Naive B cell (primary cell): ENCODE data around the gene CLCN4. TPM values are rescaled to one million over a fixed set of nuclear protein-coding genes. Genes with fewer than 3 reads are reported as not detected.

Source experiments
- ATAC-seq, 2 donors: fragments of 150-1000 bp; cut with Tn5 transposase; 2 replicates each; pipeline ENCODE4 v1.10.0; 2021; ENCODE audit warnings: low read depth in 2 of 2, mild to moderate bottlenecking in 2 of 2, moderate library complexity in 2 of 2
- DNase-seq: peaks from one replicate; pipeline ENCODE4 v3.0.0; 2022
- H3K27ac Mint-ChIP-seq, 6 donors: one replicate each; pipeline ENCODE4 v1.8.0; 2020 to 2022; ENCODE audit warnings: mild to moderate bottlenecking in 6 of 6, mixed read lengths in 6 of 6, moderate library complexity in 5 of 6, inconsistent platforms in 2 of 6
- H3K27me3 Mint-ChIP-seq, 3 donors: one replicate each; pipeline ENCODE4 v1.8.0; 2021 to 2022; ENCODE audit warnings: mixed read lengths in 3 of 3, mild to moderate bottlenecking in 1 of 3
- H3K36me3 Mint-ChIP-seq, 2 donors: one replicate each; pipeline ENCODE4 v1.8.0; 2020 to 2022; ENCODE audit warnings: mixed read lengths in 2 of 2, inconsistent platforms in 1 of 2, mild to moderate bottlenecking in 1 of 2
- H3K4me1 Mint-ChIP-seq, 3 donors: one replicate each; pipeline ENCODE4 v1.8.0; 2020 to 2022; ENCODE audit warnings: mixed read lengths in 3 of 3, inconsistent platforms in 1 of 3, mild to moderate bottlenecking in 1 of 3, moderate library complexity in 1 of 3
- H3K4me3 Mint-ChIP-seq, 8 donors: one replicate each; pipeline ENCODE4 v1.8.0; 2020 to 2022; ENCODE audit warnings: mild to moderate bottlenecking in 8 of 8, mixed read lengths in 8 of 8, moderate library complexity in 8 of 8, inconsistent platforms in 2 of 8
- H3K9me3 Mint-ChIP-seq, 7 donors: one replicate each; pipeline ENCODE4 v1.8.0; 2020 to 2022; ENCODE audit warnings: mixed read lengths in 7 of 7, mild to moderate bottlenecking in 5 of 7, inconsistent platforms in 2 of 7, moderate library complexity in 1 of 7
- polyA plus RNA-seq, 6 donors: library from polyadenylated mRNA; unstranded; fragments of 300-500 nt; fragmentation: Illumina TruSeq; gene quantifications; one replicate each; pipeline ENCODE4 v1.2.3, GENCODE V29; 2021; ENCODE audit warnings: low read depth in 6 of 6

Gene CLCN4
- polyA plus RNA-seq, 6 donors from 2014 or later, result 10.1 to 46.1 (median 28.8) TPM

DNA sequence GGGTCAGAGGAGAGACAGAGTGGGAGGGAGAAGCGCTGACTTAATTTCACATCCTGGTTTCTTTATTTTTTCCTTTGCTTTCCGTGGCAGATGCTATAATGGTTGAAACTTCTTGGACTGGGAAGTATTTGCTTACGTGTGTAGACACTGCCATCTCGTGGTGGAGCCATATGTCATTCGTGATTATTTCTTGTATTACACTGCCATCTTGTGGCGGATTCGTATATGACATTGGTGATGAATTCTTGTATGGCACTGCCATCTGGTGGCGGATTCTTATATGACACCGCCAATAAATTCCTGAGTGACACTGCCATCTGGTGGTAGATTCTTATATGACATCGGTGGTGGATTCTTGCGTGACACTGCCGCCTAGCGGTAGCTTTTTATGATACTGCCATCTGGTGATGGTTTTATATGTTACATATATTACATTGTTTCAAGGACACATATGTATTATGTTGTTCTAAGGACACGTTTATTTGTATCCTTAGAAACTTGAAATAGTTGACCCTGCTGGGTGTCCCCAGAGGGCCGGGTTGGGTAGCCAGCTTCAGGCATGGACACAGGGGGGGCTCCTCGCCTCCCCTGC is 37.3 kb upstream of the CLCN4 start:
- no peaks in the 10 kb centered on the region for H3K27me3 Mint-ChIP-seq
- peaks cover 15% of the 10 kb centered on the region in 2 donors for H3K36me3 Mint-ChIP-seq
- DNase-seq (peak; percentile 81), ATAC-seq (no peak)
- peak overlapping the region in 5 of 6 donors; percentile 27 to 91 (median 80) for H3K27ac Mint-ChIP-seq
- H3K9me3 Mint-ChIP-seq, result no peaks in the 10 kb centered on the region
- peak overlapping the region in 7 of 8 donors; percentile 20 to 77 (median 55) for H3K4me3 Mint-ChIP-seq
- peaks cover 42 to 75% (median 55%) of the 10 kb centered on the region in 3 donors for H3K4me1 Mint-ChIP-seq

DNA sequence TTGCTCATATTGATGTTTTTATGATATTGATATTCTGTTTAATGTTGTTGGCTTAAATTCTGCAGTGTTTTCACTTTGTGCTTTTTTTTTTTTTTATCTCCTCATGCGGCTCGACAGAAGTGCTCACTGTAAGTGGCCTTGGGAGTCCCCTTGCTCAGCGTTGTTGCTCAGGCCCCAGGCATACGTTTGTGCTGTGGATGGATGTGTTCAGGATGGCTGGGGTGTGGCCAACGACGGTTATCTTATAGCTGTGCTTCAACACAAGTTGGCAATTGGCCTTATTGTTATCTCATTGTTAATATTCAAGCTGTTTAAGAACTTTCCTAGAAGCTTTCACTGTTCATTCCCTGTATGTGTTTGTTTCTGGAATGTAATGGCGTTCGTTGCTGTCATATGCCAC is 36.4 kb upstream of the CLCN4 start:
- H3K9me3 Mint-ChIP-seq, result no peaks in the 10 kb centered on the region
- peaks cover 15 to 18% of the 10 kb centered on the region in 2 donors for H3K36me3 Mint-ChIP-seq
- no peak for DNase-seq
- H3K27me3 Mint-ChIP-seq, result no peaks in the 10 kb centered on the region
- H3K4me3 Mint-ChIP-seq, result peak overlapping the region; percentile 22 to 86 (median 70)
- H3K4me1 Mint-ChIP-seq, result peaks cover 49 to 76% (median 63%) of the 10 kb centered on the region in 3 donors
- no peak for ATAC-seq
- H3K27ac Mint-ChIP-seq, result peak overlapping the region in 5 of 6 donors; percentile 25 to 93 (median 86)

DNA sequence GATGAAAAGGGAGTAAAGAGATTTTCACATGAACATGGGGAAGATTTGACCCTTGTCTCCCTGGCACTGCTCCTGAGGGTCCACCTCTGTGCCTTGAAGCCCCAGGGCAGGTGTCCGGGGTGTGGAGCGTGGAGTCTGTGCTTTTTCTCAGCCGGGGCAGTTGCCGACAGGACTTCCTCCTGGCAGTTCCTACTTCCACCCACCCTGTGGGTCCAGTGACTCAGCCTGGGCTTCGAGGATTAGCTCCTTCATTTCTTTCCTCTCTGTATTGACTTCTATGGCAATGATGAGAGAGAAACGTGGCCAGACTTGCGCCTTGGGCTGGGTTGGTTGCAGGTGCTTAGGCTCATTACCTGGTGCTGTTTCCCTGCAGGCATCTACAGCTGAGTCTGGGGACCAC is 35.9 kb upstream of the CLCN4 start:
- H3K4me1 Mint-ChIP-seq, result peaks cover 49 to 76% (median 63%) of the 10 kb centered on the region in 3 donors
- peak overlapping the region in 7 of 8 donors; percentile 33 to 86 (median 70) for H3K4me3 Mint-ChIP-seq
- peak overlapping the region; percentile 18 to 93 (median 86) for H3K27ac Mint-ChIP-seq
- no peaks in the 10 kb centered on the region for H3K9me3 Mint-ChIP-seq
- ATAC-seq (no peak), DNase-seq (no peak)
- H3K27me3 Mint-ChIP-seq, result no peaks in the 10 kb centered on the region
- H3K36me3 Mint-ChIP-seq, result peaks cover 15 to 18% of the 10 kb centered on the region in 2 donors

DNA sequence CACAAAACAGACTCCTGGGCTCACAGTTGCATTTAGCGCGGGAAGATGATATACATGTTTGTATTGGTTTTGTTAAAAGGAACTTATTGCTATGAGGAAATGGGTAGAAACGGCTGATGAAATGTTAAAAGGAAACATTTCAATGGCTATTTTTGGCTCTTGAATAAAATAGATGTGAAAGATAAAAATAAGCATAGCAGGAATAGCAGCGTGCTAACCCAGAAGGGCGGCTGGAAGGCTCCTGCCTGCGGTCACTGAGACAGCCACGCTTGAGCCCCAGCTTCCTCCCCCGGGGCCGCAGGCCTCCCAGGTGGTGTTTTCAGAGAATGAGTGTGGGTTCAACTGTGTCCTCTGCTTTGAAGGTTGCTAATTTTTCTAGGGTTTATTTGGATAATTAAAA is 35.0 kb upstream of the CLCN4 start:
- no peaks in the 10 kb centered on the region for H3K9me3 Mint-ChIP-seq
- DNase-seq (peak; percentile 84), ATAC-seq (peak; percentile 93 to 95)
- H3K36me3 Mint-ChIP-seq, result peaks cover 13 to 24% of the 10 kb centered on the region in 2 donors
- H3K27ac Mint-ChIP-seq, result peak overlapping the region; percentile 81 to 95 (median 90)
- H3K27me3 Mint-ChIP-seq, result no peaks in the 10 kb centered on the region
- H3K4me1 Mint-ChIP-seq, result peaks cover 55 to 76% (median 63%) of the 10 kb centered on the region in 3 donors
- peak overlapping the region; percentile 61 to 86 (median 70) for H3K4me3 Mint-ChIP-seq

DNA sequence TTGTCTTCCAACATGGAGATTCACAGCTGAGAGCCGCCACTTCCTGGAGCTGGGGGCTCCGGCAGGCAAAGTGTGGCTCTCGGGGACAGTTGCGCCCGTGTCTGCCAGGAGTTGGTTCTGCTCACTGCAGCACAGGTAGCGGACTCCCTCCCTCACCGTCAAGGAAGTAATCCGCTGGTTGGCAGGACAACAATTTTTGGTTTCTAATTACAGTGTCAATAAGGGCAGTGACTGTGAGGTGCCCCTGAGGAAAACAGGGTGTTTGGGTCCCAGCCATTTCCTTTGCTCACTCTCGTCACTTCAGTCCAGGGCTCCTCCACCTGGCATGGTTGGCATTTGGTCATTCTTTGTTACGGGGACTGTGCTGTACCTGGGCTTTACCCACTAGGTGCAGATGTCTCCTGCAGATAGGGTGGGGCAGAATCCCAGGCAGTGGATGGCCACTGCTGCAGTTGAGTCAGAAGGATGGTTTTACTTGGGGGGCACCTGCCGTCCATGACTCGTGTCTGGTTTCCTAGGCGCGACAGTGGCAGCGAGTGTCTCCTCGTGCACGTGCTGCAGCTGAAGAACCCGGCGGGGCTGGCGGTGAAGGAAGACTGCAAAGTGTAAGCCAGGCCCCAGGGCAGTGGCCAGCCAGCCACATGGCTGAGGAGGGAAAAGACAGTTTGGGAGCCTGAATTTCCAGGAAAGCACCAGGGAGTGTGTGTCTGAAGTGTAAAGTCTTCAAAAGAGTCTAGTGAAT is 32.1 kb upstream of the CLCN4 start:
- Mint-ChIP-seq H3K27ac (peak overlapping the region in 4 of 6 donors; percentile 33 to 91 (median 74)), H3K4me3 (peak overlapping the region in 4 of 8 donors; percentile 16 to 59 (median 18)), H3K9me3 (no peaks in the 10 kb centered on the region), H3K4me1 (peaks cover 40 to 54% (median 41%) of the 10 kb centered on the region in 3 donors), H3K36me3 (peaks cover 3 to 18% of the 10 kb centered on the region in 2 donors), H3K27me3 (no peaks in the 10 kb centered on the region)
- ATAC-seq (no peak), DNase-seq (no peak)

DNA sequence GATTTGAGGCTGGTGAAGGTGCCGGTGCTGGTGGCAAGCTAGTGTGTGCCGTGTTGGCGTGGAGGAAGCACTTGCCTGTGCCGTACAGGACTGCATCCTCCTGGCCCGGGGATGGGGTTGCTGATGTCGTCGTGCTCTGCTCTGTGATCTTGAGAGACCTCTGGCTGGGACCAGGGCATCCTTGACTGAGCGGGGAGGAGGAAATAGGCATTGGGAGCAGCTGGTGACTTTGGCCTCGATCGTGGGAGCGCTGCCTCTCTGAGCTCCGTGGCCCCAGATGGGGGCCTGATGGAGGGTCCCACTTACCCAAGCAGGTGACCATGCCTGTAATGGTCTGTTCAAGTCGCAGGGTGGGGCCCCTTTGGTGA is 31.5 kb upstream of the CLCN4 start:
- H3K4me1 Mint-ChIP-seq, result peaks cover 38 to 49% (median 39%) of the 10 kb centered on the region in 3 donors
- ATAC-seq (no peak), DNase-seq (no peak)
- H3K9me3 Mint-ChIP-seq, result no peaks in the 10 kb centered on the region
- peak overlapping the region in 3 of 6 donors; percentile 33 to 91 (median 65) for H3K27ac Mint-ChIP-seq
- H3K4me3 Mint-ChIP-seq, result peak overlapping the region in 1 of 8 donors; percentile 16
- H3K36me3 Mint-ChIP-seq, result peaks cover 3 to 17% of the 10 kb centered on the region in 2 donors
- no peaks in the 10 kb centered on the region for H3K27me3 Mint-ChIP-seq

DNA sequence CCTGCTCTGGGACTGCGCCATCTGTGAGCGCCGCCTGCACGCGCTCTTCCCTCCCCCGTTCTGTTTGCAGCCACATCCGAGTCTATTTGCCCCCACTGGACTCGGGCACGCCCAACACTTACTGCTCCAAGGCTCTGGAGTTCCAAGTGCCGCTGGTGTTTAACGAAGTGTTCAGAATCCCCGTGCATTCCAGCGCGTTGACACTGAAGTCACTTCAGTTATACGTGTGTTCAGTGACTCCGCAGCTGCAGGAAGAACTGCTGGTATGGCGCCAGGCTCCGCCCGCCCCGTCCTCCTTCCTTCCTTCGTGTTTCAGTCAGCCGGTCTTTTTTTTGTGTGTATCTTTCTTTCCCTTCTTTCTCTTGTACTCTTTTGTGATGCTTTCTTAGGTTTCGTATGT is 30.7 kb upstream of the CLCN4 start:
- Mint-ChIP-seq H3K4me1 (peaks cover 31 to 41% (median 31%) of the 10 kb centered on the region in 3 donors), H3K36me3 (peaks cover 3 to 10% of the 10 kb centered on the region in 2 donors), H3K27me3 (no peaks in the 10 kb centered on the region), H3K9me3 (no peaks in the 10 kb centered on the region), H3K4me3 (peak overlapping the region in 1 of 8 donors; percentile 3), H3K27ac (peak overlapping the region in 2 of 6 donors; percentile 47 to 54)
- no peak for ATAC-seq
- no peak for DNase-seq

DNA sequence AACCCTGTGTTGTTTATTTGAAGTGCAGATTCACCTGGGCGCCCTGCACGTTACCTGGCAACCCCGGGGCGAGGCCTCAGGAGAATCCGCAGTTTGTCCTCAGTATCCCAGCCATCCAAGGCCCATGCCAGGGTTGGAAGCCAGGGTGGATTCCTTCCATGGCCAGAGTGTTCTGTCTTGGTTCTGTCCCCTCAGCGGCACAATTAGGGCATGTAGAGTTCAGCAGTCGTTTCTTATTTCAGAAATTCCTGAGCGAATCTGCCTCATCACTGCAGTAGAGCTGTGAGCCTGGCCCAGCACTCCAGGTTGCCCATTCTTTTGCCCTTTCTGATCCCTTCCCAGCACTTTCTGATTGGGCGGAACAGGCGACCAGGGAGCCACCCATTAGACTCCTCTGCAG is 29.9 kb upstream of the CLCN4 start:
- H3K27ac Mint-ChIP-seq, result no peak overlapping the region
- peaks cover 3 to 10% of the 10 kb centered on the region in 2 donors for H3K36me3 Mint-ChIP-seq
- no peaks in the 10 kb centered on the region for H3K27me3 Mint-ChIP-seq
- no peak for ATAC-seq
- no peaks in the 10 kb centered on the region for H3K9me3 Mint-ChIP-seq
- H3K4me3 Mint-ChIP-seq, result no peak overlapping the region
- peaks cover 23 to 33% (median 23%) of the 10 kb centered on the region in 3 donors for H3K4me1 Mint-ChIP-seq
- DNase-seq, result no peak

DNA sequence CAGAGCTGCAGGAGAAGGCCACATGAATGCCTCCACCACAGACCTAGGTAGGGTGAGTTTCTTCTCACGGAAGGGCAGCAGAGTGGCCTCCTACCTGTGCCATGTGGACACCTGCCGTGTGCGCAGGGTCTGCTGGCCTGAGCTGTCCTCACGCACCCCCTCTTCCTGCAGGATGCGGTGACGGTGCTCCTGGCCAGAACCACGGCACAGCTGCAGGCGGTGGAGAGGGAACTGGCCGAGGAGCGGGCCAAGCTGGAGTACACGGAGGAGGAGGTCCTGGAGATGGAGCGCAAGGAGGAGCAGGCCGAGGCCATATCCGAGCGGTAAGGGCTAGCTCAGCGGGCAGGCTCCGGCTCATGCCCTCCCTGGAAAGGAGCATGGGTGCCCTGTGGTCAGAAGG is 28.4 kb upstream of the CLCN4 start:
- peaks cover 3 to 10% of the 10 kb centered on the region in 2 donors for H3K36me3 Mint-ChIP-seq
- no peaks in the 10 kb centered on the region for H3K9me3 Mint-ChIP-seq
- ATAC-seq (no peak), DNase-seq (no peak)
- no peak overlapping the region for H3K4me3 Mint-ChIP-seq
- H3K4me1 Mint-ChIP-seq, result peaks cover 13 to 21% (median 15%) of the 10 kb centered on the region in 3 donors
- no peaks in the 10 kb centered on the region for H3K27me3 Mint-ChIP-seq
- no peak overlapping the region for H3K27ac Mint-ChIP-seq

DNA sequence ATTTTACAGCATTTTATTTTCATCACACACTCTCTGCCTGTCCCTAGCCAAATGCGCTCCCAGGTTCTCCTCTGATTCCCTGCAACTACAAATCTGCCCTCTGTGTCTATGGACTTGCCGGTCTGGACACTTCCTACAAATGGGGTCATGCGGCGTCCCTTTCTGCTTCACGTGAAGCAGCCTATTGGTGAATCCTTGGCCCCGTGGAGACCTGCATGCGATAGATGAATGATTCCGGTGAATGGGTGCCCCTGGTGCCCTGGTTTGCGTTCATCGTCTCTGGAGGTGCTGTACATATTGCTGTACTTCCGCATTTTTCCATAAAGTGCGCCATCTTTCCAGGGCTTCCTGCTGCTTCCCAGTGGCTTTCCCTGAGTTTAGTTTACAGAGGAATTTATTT is 27.5 kb upstream of the CLCN4 start:
- peaks cover 8 to 18% of the 10 kb centered on the region in 2 donors for H3K36me3 Mint-ChIP-seq

DNA sequence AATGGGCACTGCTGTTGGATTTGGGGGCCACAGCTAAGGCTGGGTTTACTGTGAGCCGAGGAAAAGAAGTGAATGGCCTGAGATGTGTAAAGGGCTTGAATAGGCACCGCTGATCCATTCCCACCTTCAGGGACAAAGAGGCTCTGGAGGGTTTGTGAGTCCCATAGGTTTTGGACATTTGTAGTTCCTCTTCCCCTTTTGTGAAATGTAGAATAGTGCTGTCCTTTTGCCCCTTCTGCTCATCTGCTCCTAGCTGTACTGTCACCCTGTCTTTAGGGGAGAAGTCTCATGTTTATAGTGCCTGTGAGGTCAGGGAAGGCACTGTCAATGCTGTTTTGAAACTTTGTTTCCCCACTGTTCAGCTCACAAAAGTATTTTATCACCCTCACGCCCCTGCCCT is 26.4 kb upstream of the CLCN4 start:
- no peak for DNase-seq
- Mint-ChIP-seq H3K27me3 (no peaks in the 10 kb centered on the region), H3K36me3 (peaks cover 5 to 27% of the 10 kb centered on the region in 2 donors)

More for the DNA sequence above, 27.5 kb upstream of the CLCN4 start:
- peaks cover 12 to 20% (median 13%) of the 10 kb centered on the region in 3 donors for H3K4me1 Mint-ChIP-seq
- H3K4me3 Mint-ChIP-seq, result no peak overlapping the region
- no peaks in the 10 kb centered on the region for H3K27me3 Mint-ChIP-seq
- H3K9me3 Mint-ChIP-seq, result no peaks in the 10 kb centered on the region
- H3K27ac Mint-ChIP-seq, result peak overlapping the region in 1 of 6 donors; percentile 82
- DNase-seq (no peak), ATAC-seq (no peak)

DNA sequence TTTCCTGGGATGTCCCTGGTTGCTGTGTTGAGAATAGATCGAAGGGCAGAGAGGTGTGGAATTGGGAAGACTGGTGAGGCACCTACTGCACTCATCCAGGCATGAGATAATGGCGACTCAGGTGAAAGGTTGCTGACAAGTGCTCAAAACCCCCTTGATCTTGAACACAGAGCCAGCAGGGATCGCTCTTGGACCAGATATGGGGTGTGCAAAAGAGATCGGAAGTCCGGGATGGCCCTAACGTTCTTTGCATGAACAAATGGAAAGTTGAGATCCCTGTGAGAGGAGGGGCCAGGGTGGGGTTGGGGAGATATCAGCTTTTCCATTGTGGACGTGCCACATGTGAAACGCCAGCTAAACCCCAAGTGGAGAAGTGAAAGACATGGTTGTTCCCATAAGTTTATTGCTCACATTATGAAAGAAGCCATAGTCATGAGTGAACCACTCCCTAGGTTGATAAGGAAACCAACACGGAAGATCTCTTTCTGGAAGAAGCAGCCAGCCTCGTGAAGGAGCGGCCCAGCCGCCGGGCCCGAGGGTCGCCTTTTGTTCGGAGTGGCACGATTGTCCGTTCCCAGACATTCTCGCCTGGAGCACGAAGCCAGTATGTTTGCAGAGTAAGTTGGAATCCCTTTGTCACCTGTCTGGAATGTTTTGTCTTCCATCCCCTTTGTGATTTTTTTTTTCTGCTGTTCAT is 22.6 kb upstream of the CLCN4 start:
- no peaks in the 10 kb centered on the region for H3K27me3 Mint-ChIP-seq
- DNase-seq, result no peak
- H3K4me1 Mint-ChIP-seq, result peaks cover 0 to 5% (median 0%) of the 10 kb centered on the region in 3 donors
- ATAC-seq, result no peak
- peaks cover 5 to 17% of the 10 kb centered on the region in 2 donors for H3K36me3 Mint-ChIP-seq
- H3K27ac Mint-ChIP-seq, result peak overlapping the region in 1 of 6 donors; percentile 41
- no peaks in the 10 kb centered on the region for H3K9me3 Mint-ChIP-seq
- H3K4me3 Mint-ChIP-seq, result no peak overlapping the region

More for the DNA sequence above, 26.4 kb upstream of the CLCN4 start:
- no peak for ATAC-seq
- Mint-ChIP-seq H3K9me3 (no peaks in the 10 kb centered on the region), H3K4me1 (peaks cover 6 to 14% (median 6%) of the 10 kb centered on the region in 3 donors), H3K27ac (peak overlapping the region in 1 of 6 donors; percentile 33), H3K4me3 (no peak overlapping the region)

DNA sequence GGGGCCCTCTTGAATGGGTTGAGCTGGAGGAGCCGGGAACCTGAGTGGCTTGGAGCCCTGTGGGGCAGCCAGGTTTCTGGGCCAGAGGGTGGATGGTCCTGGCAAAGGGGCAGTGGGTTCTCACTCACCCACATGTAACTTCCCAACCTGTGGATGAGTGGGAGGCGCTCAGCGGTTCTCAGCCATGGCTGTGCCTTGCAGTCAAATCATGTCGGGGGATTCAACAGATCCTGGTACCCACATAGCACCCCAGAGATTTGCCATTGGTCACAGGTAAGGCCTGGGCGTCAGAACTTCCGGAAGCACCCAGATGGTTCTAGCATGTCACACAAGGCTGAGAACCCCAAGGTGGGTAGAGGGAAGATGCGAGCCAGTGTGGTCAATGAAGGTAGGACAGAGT is 21.9 kb upstream of the CLCN4 start:
- no peaks in the 10 kb centered on the region for H3K27me3 Mint-ChIP-seq
- H3K27ac Mint-ChIP-seq, result peak overlapping the region in 1 of 6 donors; percentile 41
- peaks cover 0 to 5% (median 0%) of the 10 kb centered on the region in 3 donors for H3K4me1 Mint-ChIP-seq
- no peak for ATAC-seq
- H3K36me3 Mint-ChIP-seq, result peaks cover 8 to 17% of the 10 kb centered on the region in 2 donors
- no peak overlapping the region for H3K4me3 Mint-ChIP-seq
- DNase-seq, result no peak
- H3K9me3 Mint-ChIP-seq, result no peaks in the 10 kb centered on the region
